IMR-90 (cell line): Measurements from ENCODE around the gene NIPA2. TPM values are rescaled to one million over a fixed set of nuclear protein-coding genes. Genes with fewer than 3 reads are reported as not detected.

ENCODE experiments used
- ATAC-seq: fragments of 200-7000 bp; cut with Tn5 transposase; 2 replicates; pipeline ENCODE4 v1.9.1; 2020; ENCODE audit warnings: low read depth, mild to moderate bottlenecking, moderate library complexity
- BruUV-seq: library from RNA; stranded (reverse); fragments of 400-500 nt; replicated peaks from 2 replicates; lab custom pipeline; 2021; lab: Mats Ljungman, UMichigan
- CTCF ChIA-PET: fragments of 300-600 bp; formaldehyde crosslinking; extraction: SDS; loops from one replicate; lab custom pipeline; 2021; ENCODE audit warnings: antibody characterized with exemption; lab: Yijun Ruan, JAX
- POLR2A ChIA-PET: fragments of 300-600 bp; sonication (Branson Sonifier 250); formaldehyde crosslinking; loops from one replicate; lab custom pipeline; 2022; ENCODE audit warnings: antibody characterized with exemption; ENCODE audit not compliant: unreplicated experiment; lab: Charles Lee
- DNase-seq: peaks from one replicate; pipeline ENCODE4 v3.0.0; 2013
- H2AFZ ChIP-seq: replicated peaks from 2 replicates; pipeline ENCODE3; 2013; ENCODE audit warnings: low read length, mild to moderate bottlenecking; ENCODE audit not compliant: poor library complexity
- H2AK5ac ChIP-seq: 2 replicates; pipeline ENCODE4 v1.6.1; 2013; ENCODE audit warnings: low read depth, low read length, inconsistent platforms
- H2AK9ac ChIP-seq: replicated peaks from 2 replicates; pipeline ENCODE3; 2013; ENCODE audit warnings: mild to moderate bottlenecking, low read depth, low read length, moderate library complexity; ENCODE audit not compliant: poor library complexity
- H2BK120ac ChIP-seq: 2 replicates; pipeline ENCODE4 v1.6.1; 2013; ENCODE audit warnings: low read depth, low read length, inconsistent platforms
- H2BK15ac ChIP-seq: 3 replicates; pipeline ENCODE4 v1.6.1; 2013; ENCODE audit warnings: low read depth, low read length, inconsistent platforms
- H2BK20ac ChIP-seq: 2 replicates; pipeline ENCODE4 v1.6.1; 2013; ENCODE audit warnings: low read depth, mild to moderate bottlenecking, inconsistent platforms, low read length, moderate library complexity
- H2BK5ac ChIP-seq: 2 replicates; pipeline ENCODE4 v1.6.1; 2013; ENCODE audit warnings: mild to moderate bottlenecking, low read depth, low read length, inconsistent platforms; ENCODE audit not compliant: poor library complexity, severe bottlenecking
- H3K14ac ChIP-seq: replicated peaks from 2 replicates; pipeline ENCODE4 v1.6.1; 2013; ENCODE audit warnings: low read depth, low read length, inconsistent platforms
- H3K18ac ChIP-seq: 2 replicates; pipeline ENCODE4 v1.6.1; 2013; ENCODE audit warnings: low read depth, low read length, control low read depth
- H3K23ac ChIP-seq: 2 replicates; pipeline ENCODE4 v1.6.1; 2013; ENCODE audit warnings: low read depth, low read length, inconsistent platforms
- H3K27ac ChIP-seq: 2 replicates; pipeline ENCODE4 v1.5.1; 2013; ENCODE audit warnings: mild to moderate bottlenecking, control low read depth, low read length; ENCODE audit not compliant: insufficient read depth
- H3K27me3 ChIP-seq: 2 replicates; pipeline ENCODE4 v1.6.1; 2013; ENCODE audit warnings: low read length; ENCODE audit not compliant: control insufficient read depth, insufficient read depth
- H3K36me3 ChIP-seq: 2 replicates; pipeline ENCODE4 v1.6.1; 2013; ENCODE audit warnings: low read length, mixed read lengths; ENCODE audit not compliant: control insufficient read depth, insufficient read depth
- H3K4ac ChIP-seq: 2 replicates; pipeline ENCODE4 v1.6.1; 2013; ENCODE audit warnings: low read depth, low read length, inconsistent platforms
- H3K4me1 ChIP-seq: 2 replicates; pipeline ENCODE4 v1.6.1; 2013; ENCODE audit warnings: low read length, mixed read lengths; ENCODE audit not compliant: control insufficient read depth, insufficient read depth
- H3K4me2 ChIP-seq: 2 replicates; pipeline ENCODE4 v1.6.1; 2013; ENCODE audit warnings: low read depth, mild to moderate bottlenecking, control low read depth, low read length, moderate library complexity
- H3K4me3 ChIP-seq: 2 replicates; pipeline ENCODE4 v1.5.1; 2013; ENCODE audit warnings: low read depth, mild to moderate bottlenecking, control low read depth, low read length, moderate library complexity; ENCODE audit not compliant: insufficient read depth
- H3K56ac ChIP-seq: 2 replicates; pipeline ENCODE4 v1.6.1; 2013; ENCODE audit warnings: low read length, inconsistent platforms; ENCODE audit not compliant: insufficient read depth; ENCODE audit errors: extremely low read depth
- H3K79me1 ChIP-seq, 2 experiments: 2 replicates each; pipeline ENCODE4 v1.6.1; 2013; ENCODE audit warnings: low read length in 2 of 2, inconsistent platforms in 1 of 2, low read depth in 1 of 2
- H3K9ac ChIP-seq: 2 replicates; pipeline ENCODE4 v1.6.1; 2013; ENCODE audit warnings: low read depth, low read length, control low read depth
- H3K9me1 ChIP-seq: 2 replicates; pipeline ENCODE4 v1.6.1; 2013; ENCODE audit warnings: low read length, inconsistent platforms; ENCODE audit not compliant: insufficient read depth
- H3K9me3 ChIP-seq: 2 replicates; pipeline ENCODE4 v1.6.1; 2013; ENCODE audit warnings: low read length; ENCODE audit not compliant: control insufficient read depth, insufficient read depth
- H4K20me1 ChIP-seq: 2 replicates; pipeline ENCODE4 v1.6.1; 2013; ENCODE audit warnings: low read length, inconsistent platforms; ENCODE audit not compliant: insufficient read depth
- H4K5ac ChIP-seq: 2 replicates; pipeline ENCODE4 v1.6.1; 2013; ENCODE audit warnings: mild to moderate bottlenecking, low read depth, low read length, control low read depth
- H4K8ac ChIP-seq, 2 experiments: 2 replicates each; pipeline ENCODE4 v1.6.1; 2013; ENCODE audit warnings: low read depth in 2 of 2, low read length in 2 of 2, control low read depth in 1 of 2, inconsistent platforms in 1 of 2
- H4K91ac ChIP-seq: 2 replicates; pipeline ENCODE4 v1.6.1; 2013; ENCODE audit warnings: low read depth, low read length, inconsistent platforms; ENCODE audit not compliant: insufficient read depth
- BHLHE40 ChIP-seq: fragments of 150-350 bp; IDR thresholded peaks from 2 replicates; pipeline ENCODE4 v1.6.1; 2016; ENCODE audit warnings: mild to moderate bottlenecking, low read depth, low read length
- CEBPB ChIP-seq: IDR thresholded peaks from 2 replicates; pipeline ENCODE4 v1.6.1; 2012; ENCODE audit warnings: low read depth, low read length, improper control_type of control experiment
- CHD1 ChIP-seq: IDR thresholded peaks from 2 replicates; pipeline ENCODE4 v1.6.1; 2012; ENCODE audit warnings: low read depth, low read length, improper control_type of control experiment
- MAFK ChIP-seq: IDR thresholded peaks from 2 replicates; pipeline ENCODE4 v1.6.1; 2012; ENCODE audit warnings: low read depth, low read length, improper control_type of control experiment
- MAZ ChIP-seq: IDR thresholded peaks from 2 replicates; pipeline ENCODE4 v1.6.1; 2012; ENCODE audit warnings: low read depth, mild to moderate bottlenecking, low read length, improper control_type of control experiment, moderate library complexity, borderline replicate concordance
- MXI1 ChIP-seq: IDR thresholded peaks from 2 replicates; pipeline ENCODE4 v1.6.1; 2012; ENCODE audit warnings: low read depth, mild to moderate bottlenecking, low read length, moderate library complexity, borderline replicate concordance
- RAD21 ChIP-seq: IDR thresholded peaks from 2 replicates; pipeline ENCODE4 v1.6.1; 2012; ENCODE audit warnings: low read length, improper control_type of control experiment
- RCOR1 ChIP-seq: IDR thresholded peaks from 2 replicates; pipeline ENCODE4 v1.6.1; 2012; ENCODE audit warnings: mild to moderate bottlenecking, low read length, improper control_type of control experiment; ENCODE audit not compliant: insufficient replicate concordance
- RFX5 ChIP-seq: IDR thresholded peaks from 2 replicates; pipeline ENCODE4 v1.8.0; 2012; ENCODE audit warnings: low read depth, mild to moderate bottlenecking, low read length, moderate library complexity
- SMC3 ChIP-seq: fragments of 150-350 bp; IDR thresholded peaks from 2 replicates; pipeline ENCODE4 v1.6.1; 2016; ENCODE audit warnings: low read depth, mild to moderate bottlenecking, antibody characterized with exemption, low read length, moderate library complexity
- WGBS, 2 experiments: methylation state at CpG; one replicate each; pipeline versions ENCODE4 v1.1.5 to v1.1.7; 2013; ENCODE audit warnings: missing lambda C conversion rate in 2 of 2; ENCODE audit not compliant: insufficient read length in 1 of 2; ENCODE audit errors: extremely low coverage in 2 of 2; 5-methylcytosine and 5-hydroxymethylcytosine counted together
- dilution Hi-C: fragments of 300-500 bp; cut with HindIII; formaldehyde crosslinking; loops from one replicate; pipeline ENCODE4 v1.14.3; 2018; ENCODE audit warnings: low sequenced_read_pairs; ENCODE audit not compliant: unreplicated experiment
- in situ Hi-C: fragments of 300-500 bp; cut with MboI; formaldehyde crosslinking; loops from 3 replicates; pipeline ENCODE4 v1.14.3; 2019; ENCODE audit warnings: low sequenced_read_pairs, inconsistent platforms, mixed read lengths
- intact Hi-C: fragments of 100-400 bp; cut with micrococcal nuclease; formaldehyde crosslinking; loops from 2 replicates; pipeline ENCODE4 v1.10.0; 2022
- polyA plus RNA-seq, 3 experiments: library from polyadenylated mRNA; depleted of rRNA; stranded (reverse); fragments of >200 nt; gene quantifications; 2 replicates each; pipeline ENCODE4 v1.2.3, GENCODE V29; 2012; ENCODE audit warnings: low replicate concordance in 1 of 3
- total RNA-seq: library from RNA; depleted of rRNA; stranded (reverse); fragments of >200 nt; gene quantifications from 2 replicates; pipeline ENCODE4 v1.2.3, GENCODE V29; 2012
- TF ChIP-seq, protein P1 (sequence below): conservative IDR thresholded peaks from 2 replicates; pipeline ENCODE4 v1.5.1; 2012; ENCODE audit warnings: mild to moderate bottlenecking, low read depth, low read length, improper control_type of control experiment

The NIPA2 gene
- total and polyA plus RNA-seq, 2 of the 4 experiments (the other 2 are of a cell fraction) = 33.0 to 38.0 TPM

DNA sequence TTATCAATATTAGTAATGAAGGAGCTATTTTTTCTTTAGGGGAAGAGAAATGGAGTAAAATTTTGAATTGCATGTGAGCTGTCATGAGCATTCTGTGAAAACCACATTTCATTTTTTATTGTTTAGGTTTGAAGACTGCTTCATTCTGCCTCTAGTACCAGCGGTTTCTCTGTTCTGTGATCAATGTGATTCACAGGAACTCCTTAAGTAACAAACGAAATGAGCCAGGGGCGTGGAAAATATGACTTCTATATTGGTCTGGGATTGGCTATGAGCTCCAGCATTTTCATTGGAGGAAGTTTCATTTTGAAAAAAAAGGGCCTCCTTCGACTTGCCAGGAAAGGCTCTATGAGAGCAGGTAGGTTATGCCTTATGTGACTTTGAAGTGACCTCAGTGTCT, 13.0 kb downstream of the NIPA2 start:
- Histone ChIP-seq H3K9me3 (no peaks in the 10 kb centered on the region), H3K4me1 (peaks cover 4% of the 10 kb centered on the region; the same call in 1 of the 2 replicates), H2BK20ac (no peak overlapping the region), H3K36me3 (peaks cover 26% of the 10 kb centered on the region), H4K5ac (no peak overlapping the region), H3K18ac (no peak overlapping the region), H4K91ac (no peak overlapping the region), H4K8ac (no peak overlapping the region), H2BK120ac (no peak overlapping the region), H2BK15ac (no peak overlapping the region), H3K27ac (no peak overlapping the region), H2AFZ (no peak overlapping the region), H3K56ac (no peak overlapping the region), H2BK5ac (no peak overlapping the region), H3K23ac (no peak overlapping the region), H2AK5ac (no peak overlapping the region), H3K4ac (no peak overlapping the region), H3K9me1 (peaks cover 6% of the 10 kb centered on the region; the same call in 1 of the 2 replicates), H3K4me2 (no peak overlapping the region), H3K14ac (no peak overlapping the region), H3K9ac (no peak overlapping the region), H3K27me3 (no peaks in the 10 kb centered on the region), H3K79me1 (peaks cover 30 to 50% of the 10 kb centered on the region in 2 experiments), H3K4me3 (no peak overlapping the region), H4K20me1 (peaks cover 13% of the 10 kb centered on the region), H2AK9ac (no peak overlapping the region)
- ChIA-PET CTCF (no interaction called here), POLR2A (no interaction called here)
- in situ Hi-C loops (no loop called here), dilution Hi-C loops (no loop called here), intact Hi-C loops (no loop called here)
- ATAC-seq (no peak), DNase-seq (no peak)
- BruUV-seq = no TSS peak
- 87% methylated on average over 3 of the region's 4 CpGs; no CpG with 5 or more reads in 1 of the 2 experiments for WGBS, 2 experiments
- TF ChIP-seq RFX5 (no peak), MAFK (no peak), SMC3 (no peak), BHLHE40 (no peak), CEBPB (no peak), MXI1 (no peak), RCOR1 (no peak), MAZ (no peak), CHD1 (no peak), RAD21 (no peak)
- TF ChIP-seq, protein P1, sequence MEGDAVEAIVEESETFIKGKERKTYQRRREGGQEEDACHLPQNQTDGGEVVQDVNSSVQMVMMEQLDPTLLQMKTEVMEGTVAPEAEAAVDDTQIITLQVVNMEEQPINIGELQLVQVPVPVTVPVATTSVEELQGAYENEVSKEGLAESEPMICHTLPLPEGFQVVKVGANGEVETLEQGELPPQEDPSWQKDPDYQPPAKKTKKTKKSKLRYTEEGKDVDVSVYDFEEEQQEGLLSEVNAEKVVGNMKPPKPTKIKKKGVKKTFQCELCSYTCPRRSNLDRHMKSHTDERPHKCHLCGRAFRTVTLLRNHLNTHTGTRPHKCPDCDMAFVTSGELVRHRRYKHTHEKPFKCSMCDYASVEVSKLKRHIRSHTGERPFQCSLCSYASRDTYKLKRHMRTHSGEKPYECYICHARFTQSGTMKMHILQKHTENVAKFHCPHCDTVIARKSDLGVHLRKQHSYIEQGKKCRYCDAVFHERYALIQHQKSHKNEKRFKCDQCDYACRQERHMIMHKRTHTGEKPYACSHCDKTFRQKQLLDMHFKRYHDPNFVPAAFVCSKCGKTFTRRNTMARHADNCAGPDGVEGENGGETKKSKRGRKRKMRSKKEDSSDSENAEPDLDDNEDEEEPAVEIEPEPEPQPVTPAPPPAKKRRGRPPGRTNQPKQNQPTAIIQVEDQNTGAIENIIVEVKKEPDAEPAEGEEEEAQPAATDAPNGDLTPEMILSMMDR = no peak
